T47D (cell line): ENCODE results near the gene NPPB.

Experiments
- DNase-seq, 2 experiments: peaks; one replicate each; pipeline versions ENCODE4 v3.0.0 to v3.0.0-alpha.2; 2011 to 2012; ENCODE audit warnings: low read depth in 1 of 2, low spot score in 1 of 2
- JUND ChIP-seq: IDR thresholded peaks from 2 replicates; pipeline ENCODE4 v1.6.1; 2012; ENCODE audit warnings: low read depth
- in situ Hi-C: cut with HindIII; loops from 2 replicates; pipeline ENCODE4 v1.10.0; 2016; ENCODE audit warnings: low sequenced_read_pairs, low pct_unique_long_range_greater_than_20kb

The NPPB gene

DNA sequence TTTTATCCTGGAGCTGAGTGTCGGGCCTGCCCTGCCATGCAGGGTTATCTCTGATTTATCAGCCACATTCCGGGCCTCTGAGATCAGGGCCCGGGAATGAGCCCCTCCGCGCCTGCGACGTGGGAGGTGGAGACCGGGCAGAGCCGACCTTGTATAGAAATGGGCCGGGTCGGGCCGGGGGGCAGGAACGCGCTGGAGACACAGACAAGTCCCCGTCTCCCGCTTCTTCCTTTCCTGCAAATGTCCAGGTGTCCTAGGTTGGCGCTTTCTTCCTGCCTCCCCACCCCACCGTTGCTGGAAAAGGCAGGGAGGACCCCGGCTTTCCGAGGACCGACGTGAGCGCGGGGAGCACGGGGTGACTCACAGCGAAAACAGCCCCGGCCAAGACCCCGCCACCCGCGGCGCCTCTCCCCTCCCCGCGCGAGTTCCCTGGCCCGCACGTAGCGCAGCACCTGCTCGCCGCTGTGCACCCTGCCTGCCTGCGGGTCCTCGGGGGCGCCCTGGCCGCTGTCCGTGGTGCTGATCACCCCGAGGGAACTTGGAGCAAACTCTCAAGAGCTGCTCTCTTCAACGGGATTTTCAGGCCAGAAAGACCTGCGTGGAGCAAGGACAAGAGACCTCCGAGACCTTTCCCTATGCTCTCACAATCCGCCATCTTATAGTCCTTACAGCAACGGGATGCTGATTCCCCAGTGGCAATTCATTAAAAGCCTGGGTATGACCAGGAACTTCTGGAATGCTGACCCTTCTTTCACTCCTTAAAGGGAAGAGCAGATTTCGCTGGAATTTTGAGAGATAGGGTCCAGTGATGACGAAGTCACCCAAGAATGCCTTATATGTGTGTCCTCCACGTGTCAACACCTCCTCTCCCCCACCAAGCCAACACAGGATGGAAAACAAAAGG, 475 bp upstream of the NPPB start:
- no peak for TF ChIP-seq JUND
- DNase-seq, result peak; percentile 64 to 76
- in situ Hi-C loops, result no loop called here

DNA sequence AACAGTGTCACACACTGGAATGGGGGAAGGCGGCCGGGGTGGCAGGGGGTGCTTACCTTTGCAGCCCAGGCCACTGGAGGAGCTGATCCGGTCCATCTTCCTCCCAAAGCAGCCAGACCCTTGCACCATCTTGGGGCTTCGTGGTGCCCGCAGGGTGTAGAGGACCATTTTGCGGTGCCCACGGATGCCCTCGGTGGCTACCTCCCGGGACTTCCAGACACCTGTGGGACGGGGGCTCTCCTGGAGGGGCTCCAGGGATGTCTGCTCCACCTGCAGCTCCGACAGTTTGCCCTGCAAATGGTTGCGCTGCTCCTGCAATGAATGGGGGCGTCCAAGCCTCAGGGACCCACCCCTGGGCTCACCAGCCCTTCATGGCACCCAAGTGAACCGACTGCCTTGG, 587 bp downstream of the NPPB start:
- no peak for DNase-seq
- in situ Hi-C loops, result no loop called here
- TF ChIP-seq JUND, result no peak

DNA sequence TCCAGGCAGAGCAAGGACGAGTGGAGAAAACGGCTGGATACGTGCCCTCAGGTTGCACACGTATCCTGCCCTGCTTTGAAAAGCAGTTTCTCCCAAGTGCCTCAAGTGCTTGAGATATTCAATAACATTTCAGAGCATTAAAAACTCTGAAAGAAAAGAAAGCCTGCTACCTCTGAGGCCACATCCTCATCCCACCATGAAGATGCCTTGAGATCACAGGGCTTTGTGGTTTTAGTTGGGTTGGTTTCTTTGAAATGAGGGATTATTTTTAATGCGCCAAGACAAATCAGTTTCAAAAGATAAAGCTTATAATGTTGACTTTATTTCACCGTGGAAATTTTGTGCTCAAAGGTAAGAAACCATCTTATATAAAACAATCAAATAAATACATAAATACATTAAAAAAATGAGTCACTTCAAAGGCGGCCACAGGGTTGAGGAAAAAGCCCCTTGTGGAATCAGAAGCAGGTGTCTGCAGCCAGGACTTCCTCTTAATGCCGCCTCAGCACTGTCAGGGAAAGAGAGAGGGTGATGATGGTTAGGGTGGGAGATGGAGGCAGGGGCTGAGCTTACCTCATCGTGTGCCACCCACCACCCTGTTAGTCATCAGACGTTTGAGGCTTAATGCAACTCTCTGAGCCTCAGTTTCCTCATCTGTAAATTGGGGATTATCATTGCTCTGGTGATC, 1.4 kb downstream of the NPPB start:
- DNase-seq, result no peak
- no peak for TF ChIP-seq JUND
- in situ Hi-C loops, result no loop called here

DNA sequence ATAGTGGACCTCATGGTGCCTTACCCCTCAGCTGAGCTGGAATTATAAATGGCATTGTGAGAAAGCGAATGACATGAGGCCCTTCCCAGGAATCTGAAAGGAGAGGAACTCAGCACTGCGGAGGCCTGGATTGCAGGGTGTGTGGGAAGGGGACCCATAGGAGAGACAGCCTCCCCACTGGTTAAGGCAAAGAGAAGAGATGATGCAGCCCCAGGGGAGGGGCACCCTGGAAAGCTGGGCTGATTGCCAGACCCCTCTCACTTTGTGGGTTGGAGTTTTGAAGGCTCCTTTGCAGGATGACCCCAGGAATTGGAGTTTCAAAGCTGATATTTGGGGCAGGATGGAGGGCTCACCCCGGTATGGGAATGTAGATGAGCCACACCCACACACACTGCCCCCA, 2.0 kb downstream of the NPPB start:
- no peak for TF ChIP-seq JUND
- in situ Hi-C loops, result no loop called here
- DNase-seq, result no peak

DNA sequence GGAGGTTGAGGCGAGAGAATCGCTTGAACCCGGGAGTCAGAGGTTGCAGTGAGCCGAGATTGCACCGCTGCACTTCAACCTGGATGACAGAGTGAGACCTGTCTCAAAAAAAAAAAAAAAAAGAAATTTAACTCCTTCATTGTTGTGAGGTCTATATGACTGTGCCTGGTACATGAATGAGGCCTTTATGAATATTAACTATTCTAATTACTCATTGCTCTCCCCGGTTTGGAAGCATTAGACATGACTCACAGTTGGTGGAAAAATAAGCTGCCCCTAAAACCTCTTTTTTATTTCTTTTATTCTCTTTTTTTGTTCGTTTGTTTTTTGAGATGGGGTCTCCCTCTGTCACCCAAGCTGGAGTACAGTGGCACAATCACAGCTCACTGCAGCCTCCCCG, 3.3 kb downstream of the NPPB start:
- no peak for DNase-seq
- in situ Hi-C loops, result no loop called here
- TF ChIP-seq JUND, result no peak

DNA sequence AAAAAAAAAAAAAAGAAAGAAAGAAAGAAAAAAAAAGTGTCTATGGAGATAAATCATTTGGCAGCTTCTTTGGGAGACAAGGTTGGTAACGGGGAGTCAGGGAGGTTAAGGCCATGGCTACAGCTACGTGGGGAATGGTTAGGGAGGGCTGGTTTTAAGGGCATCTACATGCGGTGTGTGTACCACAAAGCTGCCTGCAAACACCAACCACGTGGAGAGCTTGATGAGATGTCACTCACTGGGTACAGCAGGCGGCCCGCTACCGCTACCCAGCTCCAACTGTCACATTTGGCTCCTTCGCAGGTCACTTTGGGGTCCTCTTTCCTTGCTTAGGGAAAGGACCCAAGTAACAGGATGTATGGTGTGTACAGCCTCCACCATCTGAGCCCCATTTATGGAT, 4.2 kb downstream of the NPPB start:
- in situ Hi-C loops, result no loop called here
- no peak for DNase-seq
- TF ChIP-seq JUND, result no peak

DNA sequence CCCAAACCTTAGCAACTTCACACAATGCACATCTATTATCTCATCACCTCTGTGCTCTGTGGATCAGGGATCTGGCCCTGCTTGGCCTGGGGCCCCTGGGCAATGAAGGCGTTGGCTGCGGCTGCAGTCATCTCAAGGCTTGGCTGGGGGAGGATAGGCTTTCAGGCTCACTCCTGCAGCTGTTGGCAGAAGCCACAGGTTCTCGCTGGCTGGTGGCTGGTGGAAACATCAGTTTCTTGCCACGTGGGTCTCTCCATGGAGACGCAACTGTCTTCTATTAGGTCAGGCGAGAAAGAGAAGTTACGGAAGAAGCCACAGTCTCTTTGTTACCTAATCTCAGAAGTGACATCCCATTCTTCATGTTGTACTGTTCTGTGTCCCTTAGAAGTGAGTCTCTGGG, 7.6 kb downstream of the NPPB start:
- in situ Hi-C loops, result no loop called here
- no peak for TF ChIP-seq JUND

DNA sequence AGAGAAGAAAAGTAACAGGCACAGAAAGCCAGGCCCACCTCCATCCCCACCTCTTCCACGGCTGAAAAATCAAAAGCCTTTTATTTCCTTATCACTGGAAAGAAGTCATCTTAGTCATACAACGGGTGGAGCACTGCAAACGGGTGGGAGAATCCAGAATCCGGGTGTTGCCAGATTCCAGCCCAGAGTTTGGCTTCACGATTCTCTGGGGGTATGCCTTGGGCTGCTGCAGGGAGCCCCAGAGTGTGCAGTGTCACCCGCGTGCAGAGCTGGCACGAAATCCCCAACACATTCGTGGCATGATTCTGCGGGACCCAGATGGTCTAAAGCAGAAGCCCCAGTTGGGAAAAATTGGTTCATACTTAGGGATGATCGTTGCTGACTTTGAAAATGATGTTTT, 8.6 kb downstream of the NPPB start:
- DNase-seq, result no peak
- in situ Hi-C loops, result no loop called here
- no peak for TF ChIP-seq JUND

More for the DNA sequence above, 7.6 kb downstream of the NPPB start:
- DNase-seq, result no peak

DNA sequence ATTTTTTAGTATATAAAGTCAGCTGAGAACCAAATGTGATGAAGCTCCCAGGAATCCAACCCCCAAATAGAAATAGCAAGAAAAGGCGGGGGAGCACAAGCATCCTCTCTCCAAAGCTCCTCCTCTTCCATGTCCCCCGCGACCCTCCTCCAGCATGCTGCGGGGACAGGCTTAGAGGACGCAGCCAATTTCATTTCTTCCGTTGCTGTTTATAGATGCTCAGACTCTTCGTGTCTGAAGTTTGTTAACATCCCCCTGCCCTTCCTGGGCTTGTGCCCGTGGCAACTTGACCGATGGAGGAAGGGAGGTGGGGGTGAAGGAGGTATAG, 10.4 kb downstream of the NPPB start:
- no peak for TF ChIP-seq JUND
- in situ Hi-C loops, result no loop called here
- no peak for DNase-seq

DNA sequence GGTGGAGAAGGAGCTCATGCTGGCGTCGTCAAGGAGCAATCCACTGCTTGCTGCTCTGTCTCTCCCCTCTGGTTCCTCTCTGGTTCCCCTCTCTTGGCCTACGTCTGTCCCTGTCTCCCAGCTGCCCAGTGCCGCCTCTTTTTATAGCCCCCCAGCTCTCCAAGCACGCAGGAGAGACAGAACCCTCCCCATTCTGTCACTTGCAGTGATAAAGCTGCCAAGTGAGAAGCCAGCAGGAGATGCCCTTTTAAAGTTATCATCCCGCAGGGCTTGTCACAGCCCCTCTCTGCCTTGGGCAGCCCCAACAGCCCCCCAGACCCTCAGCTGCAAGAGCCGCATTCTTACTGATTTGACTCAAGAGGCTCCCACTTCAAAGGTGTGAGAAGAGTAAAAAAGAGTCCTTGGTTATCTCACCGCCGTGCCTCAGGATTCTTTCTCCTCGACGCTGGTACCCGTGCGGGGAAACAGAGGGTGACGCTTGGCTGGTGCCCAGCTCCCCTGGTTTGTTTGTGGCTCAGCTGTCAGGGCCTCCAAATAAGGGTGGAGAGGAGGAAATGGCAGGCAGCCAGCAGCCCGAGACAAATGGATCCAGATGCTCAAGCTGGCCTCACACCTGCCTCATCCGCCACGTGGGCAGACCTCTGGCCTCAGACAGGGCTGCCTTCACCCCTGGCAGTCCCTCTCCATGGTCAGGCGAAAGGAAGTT, 10.9 kb downstream of the NPPB start, which contains the start of gene NPPA:
NPPA (minus strand) TSS at position 117 of the 706 bp plus-strand sequence; CDS start at position 18, 99 bp downstream.
- in situ Hi-C loops, result no loop called here
- no peak for DNase-seq
- no peak for TF ChIP-seq JUND

DNA sequence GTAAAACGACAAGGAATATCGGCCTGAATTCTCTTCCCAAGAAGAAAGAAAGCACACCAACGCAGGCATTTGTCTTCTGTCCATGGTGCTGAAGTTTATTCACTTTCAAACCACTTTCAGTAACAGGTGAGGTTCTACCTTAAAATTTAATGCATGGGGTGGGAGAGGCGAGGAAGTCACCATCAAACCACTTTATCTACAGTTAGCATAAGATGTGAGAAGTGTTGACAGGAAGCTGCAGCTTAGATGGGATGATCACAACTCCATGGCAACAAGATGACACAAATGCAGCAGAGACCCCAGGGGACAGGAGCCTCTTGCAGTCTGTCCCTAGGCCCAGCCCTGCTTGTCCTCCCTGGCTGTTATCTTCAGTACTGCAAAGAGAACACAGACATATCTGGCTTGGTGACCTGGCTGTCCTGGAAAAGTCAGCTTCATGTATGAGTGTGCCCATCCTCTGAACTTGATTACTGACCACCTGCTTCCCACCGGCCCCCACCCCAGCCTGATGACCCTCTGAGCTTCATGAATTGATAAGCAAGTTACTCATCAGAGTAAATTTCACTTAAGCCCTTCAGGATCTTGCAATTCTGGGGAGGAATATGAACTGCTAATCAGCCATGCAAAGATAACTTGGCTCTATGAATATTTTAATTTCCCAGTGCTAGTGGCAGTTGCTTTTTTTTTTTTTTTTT, 13.0 kb downstream of the NPPB start:
- in situ Hi-C loops, result no loop called here
- TF ChIP-seq JUND, result no peak
- peak; percentile 40 to 53 for DNase-seq

DNA sequence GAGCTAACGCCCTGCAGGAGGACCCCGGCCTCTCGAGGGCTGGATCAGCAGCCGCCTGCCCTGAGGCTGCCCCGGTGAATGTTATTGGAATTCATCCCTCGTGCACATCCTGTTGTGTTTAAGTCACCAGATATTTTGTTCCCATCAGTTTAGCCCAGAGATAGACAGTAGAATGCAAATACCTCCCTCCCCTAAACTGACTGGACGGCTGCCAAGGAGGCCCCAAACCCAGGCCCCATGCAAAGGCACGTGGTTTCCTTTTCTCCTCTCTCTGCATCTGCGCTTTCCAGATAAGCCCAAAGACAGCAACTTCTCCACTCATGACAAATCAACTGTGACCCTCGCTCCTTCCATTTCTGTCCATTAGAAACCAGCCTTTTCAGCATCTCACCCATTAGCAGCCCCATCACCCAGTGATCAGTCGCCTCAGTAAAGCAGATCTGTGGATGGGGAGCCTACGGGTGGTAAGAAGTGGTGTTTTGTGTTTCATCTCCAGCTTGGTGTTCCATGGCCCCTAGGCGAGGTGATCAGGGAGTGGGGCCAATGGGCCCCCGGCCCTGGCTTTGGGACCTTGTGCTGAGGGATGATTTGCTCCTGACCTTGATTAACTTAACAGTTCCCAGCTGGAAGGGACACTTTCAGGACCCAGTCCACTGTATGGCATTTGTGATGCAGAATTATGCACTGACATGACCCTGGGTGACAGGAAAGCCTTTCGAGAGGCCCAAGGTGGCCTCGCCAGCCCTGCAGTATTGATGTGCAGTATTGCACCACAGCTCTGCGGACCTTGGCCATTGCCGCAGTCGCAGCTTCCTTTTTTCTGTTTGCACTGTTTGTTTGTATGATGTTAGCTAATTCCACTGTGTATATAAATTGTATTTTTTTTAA, 16.3 kb downstream of the NPPB start:
- no peak for TF ChIP-seq JUND
- DNase-seq, result no peak
- in situ Hi-C loops, result no loop called here
